ELR (cell line): ENCODE measurements around the gene ELL.
A peak's percentile ranks its signal among the peaks of the same experiment; 100 is the strongest.
"Not testable (repeated sequence)": the region's sequence is repeated elsewhere in the genome, so short reads cannot be mapped to it uniquely, and the experiment has no call there.

Experiments used
- DNase-seq: peaks from one replicate; pipeline ENCODE4 v3.0.0-alpha.2; 2015; ENCODE audit warnings: low read depth

Gene ELL

GRCh38 chr19:18422530-18423191 is 99.2 kb downstream of the ELL start:
- DNase-seq, result no peak

- no peak for DNase-seq
These were observed 100.4 kb downstream of the ELL start for GRCh38 chr19:18421371-18421959.

GRCh38 chr19:18420930-18421329 is 100.9 kb downstream of the ELL start:
- no peak for DNase-seq

- peak; percentile 53 for DNase-seq
These were observed 102.0 kb downstream of the ELL start for GRCh38 chr19:18419699-18420460.

GRCh38 chr19:18419195-18419698 is 102.6 kb downstream of the ELL start, which contains the start of gene SSBP4:
TSS of gene SSBP4 (plus strand) at chr19:18419398. CDS start at chr19:18419649, 251 bp downstream.
- DNase-seq, result peak; percentile 88

- DNase-seq, result no peak
These were observed 103.2 kb downstream of the ELL start for GRCh38 chr19:18418483-18419194.

- no peak for DNase-seq
These were observed 103.8 kb downstream of the ELL start for GRCh38 chr19:18418029-18418482.

- DNase-seq, result peak; percentile 87
These were observed 104.4 kb downstream of the ELL start for GRCh38 chr19:18417250-18418028.

- peak; percentile 90 for DNase-seq
These were observed 105.1 kb downstream of the ELL start for GRCh38 chr19:18416778-18417249.

- peak; percentile 55 for DNase-seq
These were observed 106.5 kb downstream of the ELL start for GRCh38 chr19:18415178-18415867.

GRCh38 chr19:18414504-18415177 is 107.2 kb downstream of the ELL start:
- DNase-seq, result peak; percentile 45

GRCh38 chr19:18412610-18413239 is 109.1 kb downstream of the ELL start:
- no peak for DNase-seq

- peak; percentile 48 for DNase-seq
These were observed 113.8 kb downstream of the ELL start for GRCh38 chr19:18408053-18408476.

GRCh38 chr19:18406749-18407148 is 115.1 kb downstream of the ELL start:
- no peak for DNase-seq

- DNase-seq, result not testable (repeated sequence)
These were observed 116.1 kb downstream of the ELL start for GRCh38 chr19:18405754-18406153.

- DNase-seq, result not testable (repeated sequence)
These were observed 119.2 kb downstream of the ELL start for GRCh38 chr19:18402455-18403248.

- peak; percentile 79 for DNase-seq
These were observed 120.2 kb downstream of the ELL start for GRCh38 chr19:18401580-18402112.

GRCh38 chr19:18399008-18399407 is 122.9 kb downstream of the ELL start:
- peak; percentile 80 for DNase-seq
